ENCODE measurements around the gene TRPV6. TPM values are rescaled to one million over a fixed set of nuclear protein-coding genes. Genes with fewer than 3 reads are reported as not detected.

Gene TRPV6
- total RNA-seq, 6 donors from 2014 or later, result 0.23 to 1.5 (median 0.68) TPM

GRCh38 chr7:142901426-142902259, 16.1 kb upstream of the TRPV6 start:
- no peak for TF ChIP-seq CTCF (IDR thresholded peaks at IDR 0.05)
- TF ChIP-seq POLR2AphosphoS5 (IDR thresholded peaks at IDR 0.05), result no peak
- no peak for TF ChIP-seq EP300 (IDR thresholded peaks at IDR 0.05)
- no peak for TF ChIP-seq POLR2A (IDR thresholded peaks at IDR 0.05)
- ATAC-seq (ENCODE audit: low FRiP score in 2 of 2), result no peak

GRCh38 chr7:142899661-142900060, 14.1 kb upstream of the TRPV6 start:
- no peak for DNase-seq
- H3K9me3 ChIP-seq, result peaks cover 0 to 6% (median 3%) of the 10 kb centered on the region in 4 donors
- TF ChIP-seq EP300 (IDR thresholded peaks at IDR 0.05) (no peak), CTCF (IDR thresholded peaks at IDR 0.05) (no peak), POLR2A (IDR thresholded peaks at IDR 0.05) (no peak), POLR2AphosphoS5 (IDR thresholded peaks at IDR 0.05) (no peak)
- no peaks in the 10 kb centered on the region for H3K27me3 ChIP-seq
- no peak overlapping the region for H3K4me3 ChIP-seq
- H3K4me1 ChIP-seq, result no peaks in the 10 kb centered on the region
- ATAC-seq (ENCODE audit: low FRiP score in 2 of 2), result no peak
- no peaks in the 10 kb centered on the region for H3K36me3 ChIP-seq
- no peak overlapping the region for H3K27ac ChIP-seq
- 24 to 32% methylated on average over 3 of the region's 3 CpGs for WGBS, 2 donors

More at GRCh38 chr7:142901426-142902259, 16.1 kb upstream of the TRPV6 start:
- Histone ChIP-seq H3K36me3 (no peaks in the 10 kb centered on the region), H3K4me3 (no peak overlapping the region), H3K27me3 (no peaks in the 10 kb centered on the region), H3K9me3 (peaks cover 0 to 8% (median 5%) of the 10 kb centered on the region in 4 donors), H3K4me1 (no peaks in the 10 kb centered on the region), H3K27ac (no peak overlapping the region)
- no peak for DNase-seq
- WGBS, 2 donors, result 84% methylated on average over 15 of the region's 15 CpGs

- ATAC-seq (ENCODE audit: low FRiP score in 2 of 2) (peak; percentile 36 to 67), DNase-seq (peak in 1 of 2 donors; percentile 55)
- Histone ChIP-seq H3K27me3 (no peaks in the 10 kb centered on the region), H3K4me3 (no peak overlapping the region), H3K36me3 (no peaks in the 10 kb centered on the region), H3K9me3 (no peaks in the 10 kb centered on the region), H3K4me1 (no peaks in the 10 kb centered on the region), H3K27ac (no peak overlapping the region)
- TF ChIP-seq EP300 (IDR thresholded peaks at IDR 0.05) (no peak), CTCF (IDR thresholded peaks at IDR 0.05) (no peak), POLR2AphosphoS5 (IDR thresholded peaks at IDR 0.05) (no peak), POLR2A (IDR thresholded peaks at IDR 0.05) (no peak)
- WGBS, 2 donors, result 55 to 60% methylated on average over 3 of the region's 3 CpGs
Measured at GRCh38 chr7:142898377-142899170, 13.0 kb upstream of the TRPV6 start.

GRCh38 chr7:142897691-142898090, 12.1 kb upstream of the TRPV6 start:
- Histone ChIP-seq H3K9me3 (no peaks in the 10 kb centered on the region), H3K4me1 (no peaks in the 10 kb centered on the region), H3K4me3 (no peak overlapping the region), H3K36me3 (no peaks in the 10 kb centered on the region), H3K27me3 (no peaks in the 10 kb centered on the region), H3K27ac (no peak overlapping the region)
- ATAC-seq (ENCODE audit: low FRiP score in 2 of 2), result peak in 1 of 2 donors; percentile 26
- DNase-seq, result no peak
- TF ChIP-seq POLR2AphosphoS5 (IDR thresholded peaks at IDR 0.05) (no peak), CTCF (IDR thresholded peaks at IDR 0.05) (no peak), EP300 (IDR thresholded peaks at IDR 0.05) (no peak), POLR2A (IDR thresholded peaks at IDR 0.05) (no peak)
- 89 to 92% methylated on average over 7 of the region's 7 CpGs for WGBS, 2 donors
